ENCODE results near the gene TMEM108. TPM values are rescaled to one million over a fixed set of nuclear protein-coding genes. Genes with fewer than 3 reads are reported as not detected.

TMEM108 gene
- total RNA-seq, 4 donors from 2014 or later: 0.21 to 1.5 TPM; not detected in 2

- TF ChIP-seq CTCF (IDR thresholded peaks at IDR 0.05) (no peak), EP300 (IDR thresholded peaks at IDR 0.05) (no peak)
- 84 to 85% methylated on average over 2 of the region's 2 CpGs for WGBS, 2 donors
- H3K4me3 ChIP-seq: no peak overlapping the region
- no peak overlapping the region for H3K27ac ChIP-seq
- H3K4me1 ChIP-seq: no peaks in the 10 kb centered on the region
- no peaks in the 10 kb centered on the region for H3K27me3 ChIP-seq
- H3K36me3 ChIP-seq: no peaks in the 10 kb centered on the region
- no peaks in the 10 kb centered on the region for H3K9me3 ChIP-seq
- no peak for DNase-seq (ENCODE audit: low spot score in 2 of 2)
Observed at GRCh38 chr3:133249490-133249889, 211.3 kb downstream of the TMEM108 start.

GRCh38 chr3:133254151-133254550 is 216.0 kb downstream of the TMEM108 start:
- DNase-seq (ENCODE audit: low spot score in 2 of 2): no peak
- 97 to 99% methylated on average over 2 of the region's 2 CpGs for WGBS, 2 donors
- no peak for TF ChIP-seq EP300 (IDR thresholded peaks at IDR 0.05)
- TF ChIP-seq CTCF (IDR thresholded peaks at IDR 0.05): no peak
- TF ChIP-seq POLR2A (IDR thresholded peaks at IDR 0.05): no peak
- Histone ChIP-seq H3K4me1 (no peaks in the 10 kb centered on the region), H3K4me3 (no peak overlapping the region), H3K36me3 (no peaks in the 10 kb centered on the region), H3K27me3 (no peaks in the 10 kb centered on the region), H3K27ac (no peak overlapping the region), H3K9me3 (no peaks in the 10 kb centered on the region)

GRCh38 chr3:133254716-133255115 is 216.5 kb downstream of the TMEM108 start:
- Histone ChIP-seq H3K4me1 (no peaks in the 10 kb centered on the region), H3K4me3 (no peak overlapping the region), H3K27ac (no peak overlapping the region), H3K9me3 (no peaks in the 10 kb centered on the region), H3K27me3 (no peaks in the 10 kb centered on the region), H3K36me3 (no peaks in the 10 kb centered on the region)
- no peak for DNase-seq (ENCODE audit: low spot score in 2 of 2)
- 58 to 62% methylated on average over 1 of the region's 1 CpG for WGBS, 2 donors
- TF ChIP-seq EP300 (IDR thresholded peaks at IDR 0.05) (no peak), POLR2A (IDR thresholded peaks at IDR 0.05) (no peak), CTCF (IDR thresholded peaks at IDR 0.05) (no peak)

GRCh38 chr3:133256787-133257483 is 218.7 kb downstream of the TMEM108 start:
- no peaks in the 10 kb centered on the region for H3K27me3 ChIP-seq

More at GRCh38 chr3:133256787-133257483, 218.7 kb downstream of the TMEM108 start:
- 59% methylated on average over 4 of the region's 4 CpGs for WGBS, 2 donors
- no peak overlapping the region for H3K4me3 ChIP-seq
- H3K9me3 ChIP-seq: no peaks in the 10 kb centered on the region
- H3K4me1 ChIP-seq: no peaks in the 10 kb centered on the region
- H3K36me3 ChIP-seq: no peaks in the 10 kb centered on the region
- no peak overlapping the region for H3K27ac ChIP-seq
- no peak for DNase-seq (ENCODE audit: low spot score in 2 of 2)
- TF ChIP-seq CTCF (IDR thresholded peaks at IDR 0.05): no peak
- no peak for TF ChIP-seq POLR2A (IDR thresholded peaks at IDR 0.05)
- TF ChIP-seq EP300 (IDR thresholded peaks at IDR 0.05): no peak
